Fibroblast of the aortic adventitia (primary cell): ENCODE data around the gene NAPG. TPM values are rescaled to one million over a fixed set of nuclear protein-coding genes. Genes with fewer than 3 reads are reported as not detected.

ENCODE experiments used
- DNase-seq: peaks from one replicate; pipeline ENCODE4 v3.0.0-alpha.2; 2010; ENCODE audit warnings: low read depth
- H3K4me3 ChIP-seq: 2 replicates; pipeline ENCODE4 v1.5.1; 2011; ENCODE audit warnings: low read depth, mild to moderate bottlenecking, control low read depth, low read length, moderate library complexity
- total RNA-seq: library from RNA; depleted of rRNA; stranded (reverse); fragments of >200 nt; gene quantifications from 2 replicates; pipeline ENCODE4 v1.2.3, GENCODE V29; 2012; ENCODE audit warnings: low replicate concordance
- TF ChIP-seq, protein P1 (sequence below): IDR thresholded peaks from 2 replicates; pipeline ENCODE4 v1.5.1; 2011; ENCODE audit warnings: mild to moderate bottlenecking, low read length, control low read depth, inconsistent platforms; ENCODE audit not compliant: insufficient read depth

Gene NAPG
- total RNA-seq, 1 donor = 44.6 TPM

DNA sequence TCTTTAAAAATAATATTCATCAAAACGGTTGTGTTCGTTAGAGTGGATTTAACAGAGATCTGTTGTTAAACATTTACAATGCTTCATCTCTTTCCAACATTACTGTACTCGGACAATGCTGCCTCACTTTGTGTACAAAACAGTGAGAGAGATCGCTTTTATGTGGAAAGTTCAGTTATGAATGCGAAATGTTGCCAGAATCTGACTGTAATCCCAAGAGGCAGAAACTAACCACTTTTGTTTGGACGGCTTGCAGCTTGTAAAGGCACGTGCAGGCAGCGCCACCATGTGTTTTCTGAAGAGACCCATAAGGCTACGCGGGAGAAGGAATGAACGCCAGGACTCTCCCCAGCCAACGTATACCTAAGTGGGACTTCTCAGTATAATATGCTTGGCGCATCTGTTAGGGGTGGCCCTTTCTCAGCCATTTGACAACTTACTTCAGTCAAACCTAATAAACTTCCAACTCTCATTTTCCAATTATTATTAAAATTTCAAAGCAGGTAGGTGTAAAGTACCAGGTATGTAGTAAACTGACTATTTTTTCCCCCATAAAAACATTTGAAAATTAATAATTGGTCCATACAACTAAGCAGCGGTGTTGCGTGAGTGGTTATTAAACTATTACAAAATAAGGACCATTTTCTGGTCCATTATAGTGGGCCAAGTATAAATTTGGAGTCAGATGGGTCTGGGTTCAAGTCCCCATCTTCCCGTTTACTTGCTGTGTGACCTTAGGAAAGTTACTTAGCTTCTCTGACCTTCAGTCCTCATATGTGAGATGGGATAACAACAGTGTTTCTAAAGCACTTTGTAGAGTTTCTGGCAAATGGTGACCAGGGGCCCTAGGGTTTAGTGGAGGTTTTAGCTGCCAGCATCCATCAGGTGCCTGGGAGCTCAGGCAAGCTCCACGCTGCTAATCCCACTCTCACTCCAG, 5.6 kb upstream of the NAPG start:
- DNase-seq = peak; percentile 98
- no peak overlapping the region for H3K4me3 ChIP-seq
- TF ChIP-seq, protein P1, sequence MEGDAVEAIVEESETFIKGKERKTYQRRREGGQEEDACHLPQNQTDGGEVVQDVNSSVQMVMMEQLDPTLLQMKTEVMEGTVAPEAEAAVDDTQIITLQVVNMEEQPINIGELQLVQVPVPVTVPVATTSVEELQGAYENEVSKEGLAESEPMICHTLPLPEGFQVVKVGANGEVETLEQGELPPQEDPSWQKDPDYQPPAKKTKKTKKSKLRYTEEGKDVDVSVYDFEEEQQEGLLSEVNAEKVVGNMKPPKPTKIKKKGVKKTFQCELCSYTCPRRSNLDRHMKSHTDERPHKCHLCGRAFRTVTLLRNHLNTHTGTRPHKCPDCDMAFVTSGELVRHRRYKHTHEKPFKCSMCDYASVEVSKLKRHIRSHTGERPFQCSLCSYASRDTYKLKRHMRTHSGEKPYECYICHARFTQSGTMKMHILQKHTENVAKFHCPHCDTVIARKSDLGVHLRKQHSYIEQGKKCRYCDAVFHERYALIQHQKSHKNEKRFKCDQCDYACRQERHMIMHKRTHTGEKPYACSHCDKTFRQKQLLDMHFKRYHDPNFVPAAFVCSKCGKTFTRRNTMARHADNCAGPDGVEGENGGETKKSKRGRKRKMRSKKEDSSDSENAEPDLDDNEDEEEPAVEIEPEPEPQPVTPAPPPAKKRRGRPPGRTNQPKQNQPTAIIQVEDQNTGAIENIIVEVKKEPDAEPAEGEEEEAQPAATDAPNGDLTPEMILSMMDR = peak; percentile 78

DNA sequence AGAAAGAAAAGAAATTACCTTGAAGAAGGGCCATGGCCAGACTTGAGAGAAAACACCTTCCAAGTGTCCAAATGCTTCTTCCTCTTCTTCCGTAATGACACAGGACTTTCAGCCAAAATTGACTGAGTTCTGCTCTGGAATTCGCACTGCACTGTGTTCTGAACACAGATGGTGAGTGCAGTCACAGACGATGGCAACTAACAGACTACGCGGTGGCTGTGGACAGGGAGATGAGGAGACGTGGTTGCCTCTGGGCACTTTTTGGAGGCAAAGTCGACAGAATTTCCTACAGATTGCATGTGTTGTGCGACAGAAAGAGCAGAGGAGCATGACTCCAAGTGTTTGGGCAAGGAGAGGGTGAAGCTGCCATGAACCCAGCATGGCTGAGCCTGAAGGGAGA, 4.3 kb upstream of the NAPG start:
- TF ChIP-seq, protein P1 = no peak
- DNase-seq = no peak
- H3K4me3 ChIP-seq = no peak overlapping the region

DNA sequence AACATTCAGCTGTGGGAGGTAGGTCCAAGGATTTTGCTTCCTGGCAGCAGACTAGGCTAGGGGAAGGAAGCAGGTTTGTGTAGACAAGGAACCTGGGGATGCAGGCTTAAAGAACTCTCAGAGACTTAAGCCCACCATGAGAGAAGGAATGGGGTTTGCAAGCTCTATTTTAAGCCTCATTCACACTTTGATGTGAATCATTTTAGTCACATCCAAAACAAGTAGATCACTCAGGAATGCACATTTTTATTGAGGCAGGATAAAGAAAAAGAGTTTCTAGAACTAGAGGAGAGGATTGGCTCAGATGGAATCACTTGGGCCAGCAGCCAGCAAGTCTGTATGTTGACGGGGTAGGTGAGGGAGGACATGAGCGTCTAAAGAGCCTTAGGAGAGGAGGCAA, 3.3 kb upstream of the NAPG start:
- DNase-seq = no peak
- TF ChIP-seq, protein P1 = no peak
- H3K4me3 ChIP-seq = no peak overlapping the region

DNA sequence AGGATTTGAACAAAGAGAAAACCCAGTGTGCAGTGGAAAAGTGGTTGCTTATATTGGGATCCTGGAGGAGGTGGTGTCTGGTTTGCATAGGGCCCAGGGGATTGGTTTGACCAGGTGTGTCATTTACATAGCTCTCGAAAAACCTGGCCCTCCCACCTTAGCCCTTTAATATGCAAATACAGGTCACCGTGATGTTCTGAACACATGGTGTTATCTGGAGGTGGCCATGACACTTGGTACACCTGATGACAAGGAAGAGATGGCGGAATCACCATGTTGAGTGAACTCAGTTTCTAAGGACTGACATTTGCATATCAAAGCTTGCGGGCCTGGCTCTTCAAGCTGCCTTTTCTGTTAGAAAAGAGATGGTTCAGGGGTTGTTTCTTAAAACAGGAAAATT, 2.3 kb upstream of the NAPG start:
- H3K4me3 ChIP-seq = no peak overlapping the region
- no peak for DNase-seq
- TF ChIP-seq, protein P1 = no peak

DNA sequence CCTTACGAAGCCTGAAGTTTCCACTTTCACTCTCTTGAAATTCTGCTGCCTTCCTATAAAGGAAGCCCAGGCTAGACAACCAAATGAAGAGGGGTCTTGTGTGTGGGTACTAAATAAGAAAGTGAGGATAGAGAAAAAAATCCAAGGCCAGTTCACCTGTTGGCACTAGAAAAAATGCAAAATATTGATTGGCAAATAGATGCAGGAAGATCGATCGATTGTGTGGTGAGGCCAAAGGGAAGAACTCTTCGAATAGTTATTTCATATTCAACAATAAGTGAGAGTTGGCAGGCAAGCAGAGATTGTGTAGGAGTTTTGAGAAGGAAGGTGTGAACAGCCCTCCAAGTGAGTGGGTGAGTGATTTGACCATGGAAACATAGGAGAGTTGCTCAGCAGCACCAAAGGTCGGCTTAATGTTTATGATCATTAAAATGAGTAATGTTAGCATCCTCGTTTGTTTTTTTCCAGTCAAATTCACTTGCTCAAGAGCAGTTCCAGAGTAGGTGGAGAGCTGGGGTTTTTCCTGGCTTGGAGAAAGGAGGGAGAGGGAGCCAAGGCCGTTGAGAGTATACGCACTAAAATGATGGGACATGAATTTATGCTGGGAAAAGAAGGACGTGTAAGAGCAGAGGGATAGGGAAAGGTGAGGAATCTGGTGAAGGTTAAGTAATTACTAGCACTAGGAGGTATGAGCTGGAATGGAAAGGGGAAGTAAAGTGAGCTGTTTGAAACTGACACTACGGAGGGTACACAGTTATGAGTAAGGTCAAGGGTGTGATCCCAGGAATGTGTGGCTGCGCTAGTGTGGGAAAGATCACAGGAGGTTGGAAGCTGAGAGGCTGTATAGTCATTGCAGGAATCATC, 1.1 kb upstream of the NAPG start:
- H3K4me3 ChIP-seq = no peak overlapping the region
- no peak for DNase-seq
- TF ChIP-seq, protein P1 = no peak

DNA sequence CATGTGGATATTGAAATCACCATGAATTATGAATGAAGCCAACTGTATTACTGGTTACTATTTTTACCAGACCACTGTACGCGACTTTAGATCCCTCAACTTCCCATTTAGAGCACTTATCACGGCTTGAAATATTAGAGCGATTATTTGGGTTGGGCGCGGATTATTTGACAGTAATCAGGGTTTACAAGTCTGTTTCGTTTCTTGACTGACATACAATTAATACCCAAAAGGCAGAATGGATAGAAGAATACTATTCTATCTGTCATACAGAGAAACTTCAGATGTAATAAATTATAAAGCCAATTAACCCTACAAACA, 496 bp upstream of the NAPG start:
- H3K4me3 ChIP-seq = peak overlapping the region; percentile 98
- DNase-seq = no peak
- TF ChIP-seq, protein P1 = no peak
